GM21360 (cell line): ENCODE data around the gene ARAP1.

Experiments
- ATAC-seq: cut with Tn5 transposase; IDR thresholded peaks from one replicate; pipeline ENCODE4 v1.9.1; 2021; ENCODE audit warnings: mild to moderate bottlenecking, moderate library complexity; ENCODE audit not compliant: unreplicated experiment

The ARAP1 gene

DNA sequence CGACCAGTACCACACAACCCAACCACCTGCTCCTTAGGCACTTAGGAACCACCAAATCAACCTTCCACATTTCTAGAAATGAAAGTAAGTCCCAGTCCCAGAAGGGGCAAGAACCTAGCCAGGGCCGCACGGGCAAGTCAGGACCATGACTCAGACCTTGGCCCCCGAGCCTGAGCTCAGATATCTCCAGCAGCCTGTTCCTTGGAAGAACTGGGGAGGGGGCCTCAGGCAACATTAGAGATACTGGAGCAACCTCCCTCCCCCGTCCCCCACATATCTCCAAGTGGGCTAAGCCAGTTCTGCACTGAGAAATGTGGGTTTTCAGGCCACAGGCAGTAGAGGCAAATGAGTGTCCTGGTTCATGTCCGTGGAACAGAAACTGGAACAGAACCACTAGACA, 7.7 kb downstream of the ARAP1 start:
- ATAC-seq = no peak

DNA sequence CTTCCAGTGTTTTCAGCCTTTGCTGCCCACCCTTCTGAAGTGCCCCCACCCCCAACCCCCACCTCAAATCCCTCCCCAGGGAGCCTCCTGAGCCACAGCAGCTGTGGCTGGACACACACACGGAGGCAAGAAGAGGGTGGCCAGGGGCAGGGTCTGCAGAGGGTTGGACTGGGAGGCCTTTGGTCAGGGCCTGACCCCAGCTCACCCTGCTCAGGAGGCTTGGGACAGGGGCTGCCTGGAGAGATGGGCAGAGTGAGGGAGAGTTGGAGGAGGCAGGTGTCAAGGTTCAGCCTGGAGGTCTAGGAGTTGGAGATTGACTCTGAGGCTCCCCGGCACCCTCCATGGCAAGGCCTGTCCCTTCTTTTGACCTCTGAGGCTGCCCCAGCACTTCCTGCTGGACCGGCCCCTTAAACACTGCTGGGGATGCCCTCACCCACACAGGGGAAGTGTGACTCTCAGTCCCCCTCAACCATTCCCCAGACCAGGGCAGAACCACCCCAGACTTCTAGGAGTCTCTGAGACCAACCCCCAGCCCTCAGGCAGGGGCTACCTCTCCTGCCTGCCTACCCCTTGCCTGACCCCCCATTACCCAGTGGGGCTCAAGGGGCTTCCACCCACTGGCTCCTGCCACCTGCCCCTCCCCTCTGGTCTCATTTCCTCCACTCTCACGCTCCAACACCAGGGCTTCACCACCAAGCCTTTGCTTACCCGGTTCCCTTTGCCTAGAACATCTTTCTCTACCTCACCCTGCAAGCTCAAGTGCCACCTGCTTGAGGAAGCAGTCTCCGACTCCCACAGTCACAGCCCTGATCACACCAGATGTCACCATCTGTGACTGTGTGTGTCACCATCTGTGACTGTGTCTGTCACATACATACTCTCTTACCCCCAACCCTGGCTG, 8.6 kb downstream of the ARAP1 start:
- ATAC-seq = peak; percentile 40

DNA sequence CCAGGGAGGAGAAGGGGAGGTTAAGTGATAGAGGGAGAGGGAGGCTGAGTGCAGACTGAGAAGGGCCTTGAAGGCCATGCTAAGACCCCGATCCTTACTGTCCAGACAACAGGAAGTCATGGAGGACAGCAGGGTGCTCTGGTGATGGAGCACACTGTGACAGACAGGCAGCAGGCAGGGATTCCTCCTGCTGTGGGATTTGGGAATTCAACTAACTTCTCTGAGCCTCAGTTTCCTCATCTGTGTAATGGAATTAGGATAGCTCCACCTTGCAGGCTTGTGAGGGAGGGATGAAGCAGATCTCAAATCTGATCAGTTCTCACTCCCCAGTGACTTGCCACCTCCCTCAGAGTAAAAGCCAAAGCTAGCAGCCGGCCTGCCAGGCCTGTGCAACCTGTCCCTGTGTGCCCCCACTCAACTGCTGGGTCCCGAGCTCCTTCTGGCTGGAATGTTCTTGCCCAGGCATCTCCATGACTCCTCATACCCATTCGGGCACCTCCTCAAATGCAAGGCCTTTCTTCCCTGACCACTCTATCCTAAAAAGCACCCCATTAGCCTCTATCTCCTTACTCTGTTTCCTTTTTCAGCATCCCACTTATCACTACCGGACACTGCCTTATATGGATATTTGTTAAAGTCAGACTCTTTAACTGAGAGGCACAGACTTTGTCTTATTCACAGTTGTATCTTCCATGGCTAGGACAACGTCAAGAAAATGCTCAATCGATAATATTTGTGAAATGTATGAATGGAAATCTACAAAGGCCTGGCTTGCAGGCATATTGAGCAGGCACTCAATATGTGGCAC, 9.5 kb downstream of the ARAP1 start:
- no peak for ATAC-seq

DNA sequence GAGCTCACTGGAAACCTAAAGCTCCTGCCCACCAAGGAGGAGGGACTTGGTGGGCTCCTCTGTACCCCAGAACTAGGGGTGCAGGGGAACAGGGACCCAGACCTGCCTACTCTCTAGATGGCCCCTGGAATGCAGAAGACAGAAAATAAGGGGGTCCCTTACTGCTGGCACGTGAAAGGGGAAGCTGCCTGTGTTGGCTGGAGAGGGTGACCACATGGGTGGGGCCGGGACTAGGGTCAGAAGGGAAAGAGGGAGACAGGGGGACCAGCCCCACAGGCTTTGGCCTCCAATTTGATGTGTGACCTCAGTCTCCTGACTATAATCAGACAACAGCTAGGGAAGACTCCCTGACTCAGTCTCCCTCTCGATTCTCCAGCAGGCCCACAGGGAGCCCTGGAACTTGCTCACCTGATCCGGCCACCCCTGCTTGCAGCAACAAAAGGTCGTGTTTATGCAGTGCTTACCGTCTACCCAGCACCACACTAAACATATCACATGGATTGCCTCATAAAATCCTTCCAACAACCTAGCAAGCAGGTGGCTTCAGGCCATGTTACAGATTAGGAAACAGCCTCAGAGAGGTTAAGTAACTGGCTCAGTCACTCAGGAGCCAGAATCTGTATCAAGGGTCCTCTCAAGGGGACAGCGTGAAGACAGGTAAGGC, 10.2 kb downstream of the ARAP1 start:
- no peak for ATAC-seq

DNA sequence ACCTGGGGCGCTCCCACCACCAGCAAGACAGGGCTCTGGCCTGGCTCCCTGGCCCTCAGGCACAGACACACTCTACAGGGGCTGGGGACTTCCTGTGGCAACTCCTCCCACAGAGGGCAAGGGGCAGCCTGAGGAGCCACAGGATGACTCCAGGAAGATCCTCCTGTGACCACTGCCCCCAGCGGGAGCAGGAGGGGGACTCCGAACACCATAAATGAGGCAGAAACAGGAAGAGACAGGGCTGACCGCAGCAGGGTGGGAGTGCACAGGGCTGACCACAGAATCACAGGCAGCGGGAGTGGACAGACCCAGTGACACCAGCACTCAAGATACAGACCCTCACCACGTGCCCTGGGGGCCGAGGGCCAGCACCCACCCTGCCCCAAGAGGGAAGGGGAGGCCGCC, 10.8 kb downstream of the ARAP1 start:
- ATAC-seq = no peak

DNA sequence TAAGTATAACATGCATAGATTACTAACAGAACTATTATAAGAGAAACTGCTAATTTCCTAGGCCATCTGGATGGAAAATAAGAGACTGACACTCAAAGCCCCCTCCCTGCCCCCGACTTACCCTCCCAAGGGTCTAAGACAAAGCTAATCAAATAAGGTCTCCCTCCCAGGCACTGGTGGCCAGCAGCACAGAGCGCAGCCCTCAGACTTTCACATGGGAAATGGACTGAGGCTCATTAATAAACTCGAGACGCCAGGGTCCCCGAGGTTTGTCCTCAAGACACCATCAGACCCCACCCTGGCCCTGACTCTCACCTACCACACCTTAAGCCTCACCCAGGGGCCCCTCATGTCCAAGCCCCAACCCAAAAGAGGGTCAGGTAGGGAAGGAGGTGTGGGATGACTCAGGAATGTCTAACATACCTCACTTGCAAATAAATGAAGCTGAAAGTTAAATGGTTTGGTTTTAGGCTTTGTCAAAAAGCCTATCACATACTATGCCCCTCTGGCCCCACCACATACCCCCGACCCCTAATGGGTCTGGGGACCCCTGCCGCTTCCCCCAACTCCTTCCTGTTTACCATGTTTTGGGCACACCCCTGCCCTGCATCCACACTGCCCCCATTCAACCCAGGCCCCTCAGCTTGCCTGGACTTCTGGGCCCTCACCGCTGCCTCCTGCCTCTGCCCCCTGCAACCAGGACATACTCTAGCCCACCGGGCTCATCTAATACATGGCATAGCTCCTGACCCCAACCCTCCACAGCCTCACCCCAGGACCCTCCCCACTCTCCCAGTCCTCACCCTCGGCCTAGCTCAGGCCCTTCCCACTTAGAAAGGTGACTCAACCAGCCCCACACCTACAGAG, 11.4 kb downstream of the ARAP1 start:
- no peak for ATAC-seq

DNA sequence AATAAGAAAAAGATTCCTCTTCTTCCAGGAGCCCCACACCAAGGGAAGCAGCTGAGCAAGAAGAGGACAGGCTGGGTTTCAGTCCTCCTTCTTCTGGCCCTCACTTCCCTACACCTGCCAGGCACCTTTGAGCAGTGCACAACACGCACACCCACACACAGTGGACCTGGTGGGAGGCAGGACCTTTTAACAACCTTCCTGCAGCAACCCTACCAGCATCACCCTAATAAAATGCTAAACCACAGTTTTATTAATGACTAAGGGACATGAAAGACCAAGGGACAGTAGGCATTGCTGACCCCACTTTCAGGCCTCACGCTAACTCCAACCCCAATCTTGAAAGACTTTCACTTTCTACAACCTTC, 12.2 kb downstream of the ARAP1 start:
- no peak for ATAC-seq

DNA sequence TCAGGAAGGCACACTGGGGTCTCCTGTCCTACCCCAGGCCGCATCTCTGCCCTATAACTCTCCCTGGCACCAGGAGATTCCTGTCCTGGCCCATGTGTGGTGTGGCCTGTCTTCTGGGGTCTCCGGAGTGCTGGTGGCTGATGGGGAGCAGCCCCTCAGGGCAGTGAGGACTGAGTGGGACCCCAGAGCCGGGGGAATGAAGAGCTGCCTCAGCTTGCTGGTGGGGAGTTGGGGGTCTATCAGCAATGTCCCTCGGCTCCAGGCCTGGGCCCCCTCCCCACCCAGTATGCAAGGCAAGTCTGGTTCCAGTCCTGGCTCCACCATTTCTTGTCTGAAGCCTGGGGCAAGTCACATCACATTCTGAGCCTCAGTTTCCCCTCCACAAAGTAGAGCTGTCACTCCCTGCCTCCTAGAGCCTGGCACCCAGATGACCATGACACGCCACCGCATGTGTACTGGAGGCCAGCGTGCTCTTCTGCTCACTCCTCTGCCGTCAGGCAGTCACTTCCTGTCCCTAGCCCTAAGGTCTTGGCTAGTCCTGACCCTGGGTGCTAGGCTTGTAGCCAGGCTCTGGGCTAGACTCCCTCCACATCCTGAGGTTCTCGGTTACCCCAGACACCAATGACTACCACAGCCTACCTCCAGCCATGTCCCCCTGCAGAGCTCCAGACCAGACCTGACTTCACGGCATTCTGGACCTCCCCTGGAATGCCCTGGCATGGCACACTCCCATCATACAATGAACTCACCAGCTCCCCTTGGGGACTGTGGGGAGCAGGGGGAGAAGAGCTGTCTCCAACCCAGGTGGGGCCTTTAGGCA, 12.8 kb downstream of the ARAP1 start:
- no peak for ATAC-seq

DNA sequence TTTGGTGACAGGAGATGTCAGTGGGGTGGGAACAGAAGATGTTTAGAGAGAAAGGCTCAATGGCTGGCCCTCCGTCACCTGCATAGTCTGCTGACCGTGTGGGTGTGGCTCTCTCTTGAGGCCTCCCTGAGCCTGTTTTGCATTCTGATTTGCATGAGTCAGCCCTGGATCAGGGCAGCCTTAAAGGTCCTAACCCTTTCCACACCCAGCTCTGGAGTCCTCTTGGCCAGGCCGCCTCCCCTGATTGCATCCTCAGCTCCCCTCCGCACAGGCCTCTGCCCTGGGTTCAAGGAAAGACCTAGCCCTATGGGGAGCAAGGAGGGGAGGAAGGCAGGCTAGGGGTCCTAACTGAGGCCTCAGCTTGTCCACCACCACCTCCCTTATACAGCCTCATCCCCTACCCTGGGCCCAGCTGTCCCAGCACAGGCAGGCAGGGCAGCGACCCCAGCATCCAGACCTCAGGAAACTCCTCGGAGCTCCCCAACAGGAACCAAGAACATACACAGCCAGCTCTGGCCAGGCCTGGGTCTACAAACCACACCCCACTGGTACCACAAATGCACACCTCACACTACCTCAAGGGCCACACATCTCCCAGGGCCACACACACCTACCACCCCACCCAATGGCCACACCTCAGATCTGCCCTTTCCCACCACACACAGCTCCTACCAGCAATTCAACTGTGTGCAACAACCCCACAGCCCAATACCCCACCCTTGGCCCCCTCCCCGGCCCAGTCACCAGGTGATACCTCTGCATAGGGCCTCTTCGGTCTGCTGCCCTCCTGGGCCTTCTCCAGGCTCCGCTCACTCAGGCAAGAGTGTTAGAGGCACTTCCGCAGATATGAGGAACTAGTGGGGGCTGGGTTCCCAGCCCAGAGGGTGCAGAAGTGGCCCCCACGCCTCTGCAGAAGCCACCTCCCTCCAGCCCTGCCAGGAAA, 13.7 kb downstream of the ARAP1 start:
- ATAC-seq = no peak

DNA sequence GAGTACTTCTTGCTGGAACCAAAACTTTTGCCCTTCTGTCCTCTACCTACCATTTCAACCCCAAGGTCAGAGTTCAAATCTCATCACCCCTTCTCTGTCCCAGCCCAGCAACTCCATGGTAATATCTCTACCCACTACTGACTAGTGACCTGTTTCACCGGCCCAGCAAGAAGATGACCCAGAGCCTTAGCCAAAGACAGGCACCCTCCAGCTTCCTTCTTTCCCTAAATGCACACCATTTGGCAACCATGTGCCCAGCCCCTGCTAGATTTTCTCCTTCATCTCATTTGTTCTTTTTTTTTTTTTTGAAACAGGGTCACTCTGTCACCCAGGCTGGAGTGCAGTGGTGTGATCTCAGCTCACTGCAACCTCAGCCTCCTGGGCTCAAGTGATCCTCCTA, 14.9 kb downstream of the ARAP1 start:
- no peak for ATAC-seq

DNA sequence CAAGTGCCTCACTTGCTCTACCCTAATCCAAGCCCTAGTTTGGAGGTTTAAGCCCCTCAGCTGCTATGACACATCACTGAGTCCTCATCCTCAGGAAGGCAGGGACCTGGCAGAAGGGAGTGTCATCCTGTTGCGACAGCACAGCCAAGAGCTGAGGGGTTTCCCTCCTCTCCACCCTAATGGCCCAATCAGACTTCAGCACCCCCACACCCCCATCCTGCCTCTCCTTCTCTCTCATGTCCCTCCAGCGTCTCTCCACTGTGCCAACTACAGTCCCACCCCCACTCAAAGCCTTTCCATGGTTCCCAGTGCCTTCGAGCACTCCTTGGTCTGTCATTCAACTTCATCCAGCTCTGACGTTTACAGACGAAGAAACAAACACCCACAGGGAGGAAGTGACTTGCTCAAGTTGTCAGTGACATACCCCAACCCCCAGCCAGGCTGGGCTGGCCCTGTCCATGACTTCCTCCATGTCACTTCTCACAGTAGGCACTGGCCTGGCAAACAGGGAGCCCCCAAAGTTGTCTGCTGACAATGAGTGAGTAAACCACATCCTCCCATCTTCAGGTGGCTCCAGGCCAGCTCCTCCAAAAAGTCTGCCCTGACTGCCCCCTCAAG, 15.6 kb downstream of the ARAP1 start:
- ATAC-seq = no peak

DNA sequence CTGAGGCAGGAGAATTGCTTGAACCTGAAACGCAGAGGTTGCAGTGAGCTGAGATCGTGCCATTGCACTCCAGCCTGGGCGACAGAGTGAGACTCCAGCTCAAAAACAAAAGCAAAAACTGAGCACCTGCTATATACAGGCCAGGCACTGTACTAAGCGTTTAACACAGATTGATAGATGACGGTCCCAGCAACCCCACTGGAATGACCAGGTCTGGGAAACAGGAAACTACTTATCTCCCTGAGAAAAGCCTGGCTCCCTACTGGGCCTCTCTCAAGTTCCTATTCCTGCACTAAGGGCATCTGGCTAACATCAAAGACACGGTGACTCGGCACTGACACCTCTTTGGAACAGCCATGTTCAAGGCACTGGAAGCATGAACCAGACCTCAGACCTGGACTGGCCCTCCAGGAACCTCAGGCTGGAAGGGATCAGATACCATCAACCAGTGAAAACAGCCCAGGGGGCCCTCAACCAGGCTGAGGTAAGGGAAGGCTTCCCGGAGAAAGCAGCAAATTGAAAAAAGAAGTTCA, 16.6 kb downstream of the ARAP1 start:
- ATAC-seq = no peak

DNA sequence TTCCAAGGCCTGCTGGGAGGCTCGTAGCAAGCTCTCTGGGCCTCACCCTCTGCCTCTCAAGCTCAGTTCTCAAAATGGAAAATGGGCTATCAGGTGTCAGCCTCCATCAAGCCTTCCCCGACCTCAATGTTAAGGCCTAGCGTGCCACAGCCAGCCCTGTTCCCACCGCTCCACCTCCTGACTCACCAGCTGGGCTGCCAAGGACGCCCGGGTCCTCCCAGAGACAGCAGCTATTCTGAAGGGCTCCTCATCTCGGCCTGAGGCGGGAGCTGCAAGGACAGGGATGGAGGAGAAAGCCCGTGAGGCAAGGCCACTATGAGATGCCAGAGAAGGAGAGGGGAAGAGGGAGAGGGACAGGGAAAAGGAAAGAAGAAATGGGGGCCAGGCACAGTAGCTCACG, 19.9 kb downstream of the ARAP1 start:
- ATAC-seq = no peak

DNA sequence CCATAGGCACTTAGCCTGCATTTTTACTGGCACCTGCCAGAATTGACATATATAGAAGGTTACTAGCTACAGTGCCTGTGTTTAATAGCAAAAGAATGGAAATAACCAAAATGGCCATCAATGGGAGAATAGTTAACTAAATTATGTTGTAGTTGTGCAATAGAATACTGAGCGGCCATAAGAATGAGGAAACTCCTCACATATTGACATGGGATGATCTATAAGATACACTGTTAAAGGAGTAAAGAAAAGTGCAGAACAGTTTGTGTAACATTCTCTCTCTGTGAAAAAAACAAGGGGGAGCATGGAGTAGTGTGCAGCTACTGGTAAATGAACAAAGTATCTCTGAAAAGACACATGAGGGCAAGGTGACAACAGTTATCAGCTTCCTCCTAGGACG, 21.5 kb downstream of the ARAP1 start:
- no peak for ATAC-seq

DNA sequence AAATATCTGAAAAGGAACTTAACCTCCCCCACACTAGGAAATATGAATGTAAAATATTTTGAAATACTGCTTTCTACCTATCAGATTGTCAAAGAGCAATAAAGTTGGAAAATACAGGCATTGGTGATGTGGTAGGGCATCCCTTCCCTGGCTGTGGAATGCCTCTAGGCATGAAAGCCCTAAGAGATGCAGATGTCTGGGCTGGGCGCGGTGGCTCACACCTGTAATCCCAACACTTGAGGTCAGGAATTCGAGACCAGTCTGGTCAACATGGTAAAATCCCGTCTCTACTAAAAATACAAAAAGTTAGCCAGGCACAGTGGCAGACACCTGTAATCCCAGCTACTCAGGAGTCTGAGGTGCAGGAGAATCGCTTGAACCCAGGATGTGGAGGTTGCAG, 22.0 kb downstream of the ARAP1 start:
- ATAC-seq = no peak

DNA sequence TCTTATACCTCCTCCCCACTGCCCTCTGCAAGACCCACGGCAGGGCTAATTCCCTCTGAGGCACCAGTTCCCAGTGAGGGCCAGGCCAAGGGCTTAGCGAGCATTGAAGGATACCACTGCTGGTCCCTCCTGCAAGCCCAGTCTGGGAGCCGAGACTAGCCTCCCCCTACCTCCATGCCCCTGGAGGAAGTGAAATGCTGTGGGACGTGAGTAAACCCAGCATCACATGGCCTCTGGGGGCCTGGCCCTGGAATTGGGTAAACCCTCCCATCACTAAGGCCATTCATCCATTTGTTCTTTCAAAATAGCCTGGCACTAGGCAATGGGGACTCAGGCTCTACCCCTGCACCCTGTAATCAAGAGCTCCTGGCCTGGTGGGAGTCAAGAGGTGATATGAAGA, 24.7 kb downstream of the ARAP1 start:
- ATAC-seq = no peak

DNA sequence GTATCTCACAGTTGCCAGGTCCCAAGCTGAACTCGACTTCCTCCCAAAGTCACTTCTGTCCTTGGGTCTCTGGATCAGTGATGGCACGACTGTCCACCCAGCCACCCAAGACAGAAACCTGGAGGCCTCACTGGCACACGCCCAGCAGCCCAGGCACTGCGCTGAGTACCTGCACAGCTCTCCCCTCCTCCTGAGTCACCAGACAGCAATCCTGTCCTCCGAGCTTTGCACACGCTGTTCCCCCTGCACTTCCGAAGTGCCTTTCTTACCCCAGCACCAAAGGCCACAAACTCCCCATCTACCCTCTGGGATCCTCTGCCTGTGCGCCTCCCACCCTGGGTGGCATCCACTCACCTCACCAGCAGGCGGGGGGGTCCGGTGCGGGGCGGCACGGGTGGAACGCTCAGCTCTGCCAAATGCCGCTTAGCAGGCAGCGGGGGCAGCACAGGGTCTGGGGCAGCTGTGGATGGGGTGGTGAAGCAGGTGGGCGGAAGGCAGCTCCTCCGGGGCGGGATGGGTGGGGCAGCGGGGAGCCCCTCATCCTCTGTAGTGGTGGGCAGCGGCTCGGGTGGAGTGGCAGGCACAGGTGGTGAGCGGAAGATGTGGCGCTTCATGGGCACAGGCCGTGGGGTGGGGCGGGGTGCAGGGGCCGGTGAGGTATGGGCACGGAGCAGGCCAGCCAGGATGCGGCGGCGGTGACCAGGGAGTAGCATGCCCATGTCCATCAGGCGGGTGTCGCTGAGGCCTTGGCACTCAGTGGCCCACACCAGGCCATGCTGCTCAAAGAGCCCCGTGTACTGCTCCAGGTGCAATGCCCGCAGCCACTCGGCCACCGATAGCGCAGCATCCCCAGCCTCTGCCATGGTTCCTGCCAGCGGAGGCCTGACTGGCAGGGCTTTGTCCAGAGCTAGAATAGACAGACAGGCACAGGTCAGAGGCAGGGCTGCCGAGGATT, 25.7 kb downstream of the ARAP1 start:
- no peak for ATAC-seq
